Karpas-422 (cell line): ENCODE data around the gene C2orf42. TPM values are rescaled to one million over a fixed set of nuclear protein-coding genes. Genes with fewer than 3 reads are reported as not detected.

Experiments
- DNase-seq: peaks from one replicate; pipeline ENCODE4 v3.0.0-alpha.2; 2015
- H2AFZ ChIP-seq: fragments of 200-600 bp; sonication (generic); 2 replicates; pipeline ENCODE4 v1.6.1; 2014; ENCODE audit warnings: antibody characterized with exemption, low read length, mixed read lengths
- H3K27ac ChIP-seq: fragments of 200-600 bp; sonication (generic); 2 replicates; pipeline ENCODE4 v1.5.1; 2014; ENCODE audit warnings: mild to moderate bottlenecking, low read length, moderate library complexity
- H3K27me3 ChIP-seq: fragments of 200-600 bp; sonication (generic); 2 replicates; pipeline ENCODE4 v1.6.1; 2014; ENCODE audit warnings: low read length, mixed read lengths
- H3K36me3 ChIP-seq: fragments of 200-600 bp; sonication (generic); 2 replicates; pipeline ENCODE4 v1.6.1; 2014; ENCODE audit warnings: low read length, mixed read lengths; ENCODE audit not compliant: insufficient read depth
- H3K4me1 ChIP-seq: fragments of 200-600 bp; sonication (generic); 2 replicates; pipeline ENCODE4 v1.6.1; 2014; ENCODE audit warnings: mild to moderate bottlenecking, low read length, mixed read lengths
- H3K4me2 ChIP-seq: fragments of 200-600 bp; sonication (generic); 2 replicates; pipeline ENCODE4 v1.6.1; 2014; ENCODE audit warnings: low read length, low read depth, mild to moderate bottlenecking; ENCODE audit not compliant: poor library complexity, severe bottlenecking
- H3K4me3 ChIP-seq: fragments of 200-600 bp; sonication (generic); 2 replicates; pipeline ENCODE4 v1.5.1; 2014; ENCODE audit warnings: mild to moderate bottlenecking, antibody characterized with exemption, low read length, mixed read lengths
- H3K79me2 ChIP-seq: fragments of 200-600 bp; sonication (generic); 2 replicates; pipeline ENCODE4 v1.6.1; 2014; ENCODE audit warnings: mild to moderate bottlenecking, low read length, mixed read lengths
- H3K9ac ChIP-seq: fragments of 200-600 bp; sonication (generic); 2 replicates; pipeline ENCODE4 v1.6.0; 2014; ENCODE audit warnings: low read length
- H3K9me2 ChIP-seq: fragments of 200-600 bp; sonication (generic), shearing (Covaris generic); replicated peaks from 2 replicates; pipeline ENCODE4 v1.6.0; 2014; ENCODE audit warnings: mild to moderate bottlenecking, low read length, moderate library complexity; ENCODE audit not compliant: insufficient read depth
- H3K9me3 ChIP-seq: fragments of 300-700, 200-600 bp; sonication (generic); 2 replicates; pipeline ENCODE4 v1.6.1; 2014; ENCODE audit warnings: low read length, mixed read lengths
- H4K20me1 ChIP-seq: fragments of 200-600 bp; sonication (generic); 2 replicates; pipeline ENCODE4 v1.6.1; 2014; ENCODE audit warnings: mild to moderate bottlenecking, antibody characterized with exemption, low read length, low read depth; ENCODE audit not compliant: insufficient read depth
- total RNA-seq: library from RNA; depleted of rRNA; stranded (reverse); fragments of >200 nt; shearing (Covaris generic); gene quantifications from 2 replicates; pipeline ENCODE4 v1.2.3, GENCODE V29; 2014; ENCODE audit warnings: low replicate concordance

The C2orf42 gene
- total RNA-seq, 1 experiment from 2014 or later, result 30.0 TPM

- Histone ChIP-seq H2AFZ (no peak overlapping the region), H4K20me1 (no peaks in the 10 kb centered on the region), H3K4me1 (no peaks in the 10 kb centered on the region), H3K4me2 (no peak overlapping the region), H3K79me2 (no peaks in the 10 kb centered on the region), H3K4me3 (no peak overlapping the region), H3K36me3 (peaks cover 69% of the 10 kb centered on the region), H3K9ac (no peak overlapping the region), H3K9me2 (no peaks in the 10 kb centered on the region), H3K27me3 (no peaks in the 10 kb centered on the region), H3K9me3 (no peaks in the 10 kb centered on the region), H3K27ac (no peak overlapping the region)
- DNase-seq, result no peak
Observed at GRCh38 chr2:70211595-70211994, 20.8 kb upstream of the C2orf42 start.

DNA sequence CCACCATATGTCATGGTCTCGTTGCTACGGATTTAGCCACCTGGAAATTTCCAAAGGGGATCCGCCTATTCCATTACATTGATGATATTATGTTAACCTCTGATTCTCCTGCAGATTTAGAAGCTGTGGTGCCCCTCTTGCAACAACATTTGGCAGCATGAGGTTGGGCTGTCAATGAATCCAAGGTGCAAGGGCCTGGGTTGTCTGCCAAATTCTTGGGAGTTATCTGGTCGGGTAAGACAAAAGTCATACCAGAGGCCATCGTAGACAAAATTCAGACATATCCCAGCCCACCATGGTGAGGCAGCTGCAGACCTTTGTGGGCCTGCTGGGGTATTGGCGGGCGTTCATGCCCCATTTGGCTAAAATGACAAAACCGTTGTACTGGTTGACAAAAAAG, 13.6 kb upstream of the C2orf42 start:
- DNase-seq, result no peak
- Histone ChIP-seq H3K9ac (no peak overlapping the region), H3K79me2 (no peaks in the 10 kb centered on the region)

GRCh38 chr2:70203086-70203485, 12.3 kb upstream of the C2orf42 start:
- Histone ChIP-seq H3K4me1 (no peaks in the 10 kb centered on the region), H3K9me3 (no peaks in the 10 kb centered on the region), H3K4me3 (no peak overlapping the region), H3K9me2 (no peaks in the 10 kb centered on the region), H3K27ac (no peak overlapping the region), H4K20me1 (no peaks in the 10 kb centered on the region), H3K27me3 (no peaks in the 10 kb centered on the region), H3K9ac (no peak overlapping the region), H3K79me2 (no peaks in the 10 kb centered on the region), H3K36me3 (no peaks in the 10 kb centered on the region), H3K4me2 (no peak overlapping the region), H2AFZ (no peak overlapping the region)
- no peak for DNase-seq

More for the DNA sequence above, 13.6 kb upstream of the C2orf42 start:
- Histone ChIP-seq H3K9me3 (no peaks in the 10 kb centered on the region), H3K27ac (no peak overlapping the region), H4K20me1 (no peaks in the 10 kb centered on the region), H3K4me1 (no peaks in the 10 kb centered on the region), H3K4me3 (no peak overlapping the region), H3K36me3 (peaks cover 5% of the 10 kb centered on the region; the same call in 1 of the 2 replicates), H3K9me2 (no peaks in the 10 kb centered on the region), H3K4me2 (no peak overlapping the region), H3K27me3 (no peaks in the 10 kb centered on the region), H2AFZ (no peak overlapping the region)

DNA sequence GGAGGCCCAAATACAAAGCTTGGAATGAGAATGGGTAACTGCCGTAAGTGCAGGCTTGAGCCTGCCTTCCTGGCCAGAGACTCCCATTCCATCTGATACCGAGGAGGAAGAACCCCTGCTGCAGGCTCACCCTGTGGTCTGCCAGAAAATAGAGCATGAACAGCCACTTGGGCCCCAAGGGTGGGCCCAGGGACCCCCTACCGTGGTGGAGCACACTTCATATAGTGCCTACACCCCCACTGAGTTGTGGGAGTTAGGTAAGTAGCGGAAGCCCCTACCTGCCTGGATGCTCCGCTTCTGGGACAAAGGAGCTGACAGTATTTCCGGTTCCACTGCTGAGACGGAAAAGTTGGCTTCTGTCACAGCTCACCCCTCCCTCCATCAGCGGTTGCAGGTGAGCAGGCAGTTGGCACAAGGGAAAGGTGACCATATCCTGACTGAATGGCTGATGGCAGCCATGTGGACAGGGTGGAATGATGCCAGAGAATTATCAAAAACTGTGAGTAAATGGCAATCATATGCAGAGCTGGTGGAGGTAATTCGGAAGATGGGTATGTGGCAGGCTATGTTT, 11.5 kb upstream of the C2orf42 start:
- no peaks in the 10 kb centered on the region for H4K20me1 ChIP-seq
- no peak overlapping the region for H3K27ac ChIP-seq
- no peak overlapping the region for H2AFZ ChIP-seq
- no peak overlapping the region for H3K9ac ChIP-seq
- no peaks in the 10 kb centered on the region for H3K27me3 ChIP-seq
- no peaks in the 10 kb centered on the region for H3K79me2 ChIP-seq
- H3K9me2 ChIP-seq, result no peaks in the 10 kb centered on the region
- H3K4me2 ChIP-seq, result no peak overlapping the region
- no peaks in the 10 kb centered on the region for H3K36me3 ChIP-seq
- no peaks in the 10 kb centered on the region for H3K4me1 ChIP-seq
- no peaks in the 10 kb centered on the region for H3K9me3 ChIP-seq
- no peak overlapping the region for H3K4me3 ChIP-seq
- DNase-seq, result no peak

DNA sequence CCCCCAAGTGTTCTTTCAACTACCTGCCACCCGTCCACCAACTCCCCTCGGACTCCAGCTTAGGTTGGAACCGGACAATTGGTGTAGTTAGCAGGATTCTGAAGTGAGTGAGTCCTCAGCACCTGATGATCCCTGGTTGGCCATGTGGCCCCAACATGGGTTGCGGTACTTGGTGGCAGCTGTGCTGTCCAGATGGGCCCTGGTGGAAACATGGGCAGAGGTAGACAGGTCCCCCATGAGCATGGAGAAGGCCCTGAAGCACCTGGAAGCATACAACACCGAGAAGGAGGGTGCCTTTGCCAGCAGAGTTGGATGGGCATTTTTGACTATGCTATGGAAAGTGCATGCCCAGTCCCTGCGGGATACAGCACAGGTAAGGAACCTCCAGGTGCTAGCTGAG, 11.0 kb upstream of the C2orf42 start:
- H3K27me3 ChIP-seq, result no peaks in the 10 kb centered on the region
- no peak overlapping the region for H3K27ac ChIP-seq
- no peaks in the 10 kb centered on the region for H3K9me2 ChIP-seq
- DNase-seq, result no peak
- no peak overlapping the region for H3K4me3 ChIP-seq
- H3K4me1 ChIP-seq, result no peaks in the 10 kb centered on the region
- no peaks in the 10 kb centered on the region for H3K79me2 ChIP-seq
- no peak overlapping the region for H3K4me2 ChIP-seq
- no peak overlapping the region for H2AFZ ChIP-seq
- no peaks in the 10 kb centered on the region for H3K36me3 ChIP-seq
- H4K20me1 ChIP-seq, result no peaks in the 10 kb centered on the region
- H3K9me3 ChIP-seq, result no peaks in the 10 kb centered on the region
- H3K9ac ChIP-seq, result no peak overlapping the region

- Histone ChIP-seq H3K9me3 (no peaks in the 10 kb centered on the region), H3K9ac (no peak overlapping the region), H3K4me2 (no peak overlapping the region), H3K27me3 (no peaks in the 10 kb centered on the region), H2AFZ (no peak overlapping the region), H3K4me1 (no peaks in the 10 kb centered on the region), H4K20me1 (no peaks in the 10 kb centered on the region), H3K36me3 (no peaks in the 10 kb centered on the region), H3K79me2 (no peaks in the 10 kb centered on the region), H3K9me2 (no peaks in the 10 kb centered on the region), H3K4me3 (no peak overlapping the region), H3K27ac (no peak overlapping the region)
- no peak for DNase-seq
Observed at GRCh38 chr2:70201225-70201768, 10.5 kb upstream of the C2orf42 start.

- no peak overlapping the region for H3K4me2 ChIP-seq
- no peaks in the 10 kb centered on the region for H3K9me2 ChIP-seq
- H4K20me1 ChIP-seq, result no peaks in the 10 kb centered on the region
- H3K4me1 ChIP-seq, result no peaks in the 10 kb centered on the region
- no peaks in the 10 kb centered on the region for H3K9me3 ChIP-seq
- no peaks in the 10 kb centered on the region for H3K79me2 ChIP-seq
- no peaks in the 10 kb centered on the region for H3K36me3 ChIP-seq
- no peak overlapping the region for H3K9ac ChIP-seq
- DNase-seq, result no peak
- H2AFZ ChIP-seq, result no peak overlapping the region
- H3K27me3 ChIP-seq, result no peaks in the 10 kb centered on the region
- H3K4me3 ChIP-seq, result no peak overlapping the region
- H3K27ac ChIP-seq, result no peak overlapping the region
Observed at GRCh38 chr2:70199320-70199864, 8.6 kb upstream of the C2orf42 start.

- H3K36me3 ChIP-seq, result no peaks in the 10 kb centered on the region
- DNase-seq, result no peak
- H3K9me3 ChIP-seq, result no peaks in the 10 kb centered on the region
- H2AFZ ChIP-seq, result no peak overlapping the region
- H3K4me2 ChIP-seq, result no peak overlapping the region
- H3K27me3 ChIP-seq, result no peaks in the 10 kb centered on the region
- no peaks in the 10 kb centered on the region for H4K20me1 ChIP-seq
- H3K9me2 ChIP-seq, result no peaks in the 10 kb centered on the region
- H3K4me1 ChIP-seq, result peaks cover 7% of the 10 kb centered on the region
- H3K9ac ChIP-seq, result no peak overlapping the region
- H3K27ac ChIP-seq, result no peak overlapping the region
- no peak overlapping the region for H3K4me3 ChIP-seq
- H3K79me2 ChIP-seq, result peaks cover 15% of the 10 kb centered on the region
Observed at GRCh38 chr2:70192516-70192915, 1.7 kb upstream of the C2orf42 start.
